HepG2 (cell line): ENCODE results near the gene STK4. TPM values are rescaled to one million over a fixed set of nuclear protein-coding genes. Genes with fewer than 3 reads are reported as not detected.
A peak's percentile ranks its signal among the peaks of the same experiment; 100 is the strongest.

Experiments
- ATAC-seq: fragments of 200-7000 bp; cut with Tn5 transposase; 3 replicates; pipeline ENCODE4 v1.9.1; 2020; ENCODE audit warnings: mild to moderate bottlenecking, moderate library complexity
- BruUV-seq: library from RNA; stranded (reverse); fragments of 400-500 nt; replicated peaks from 2 replicates; lab custom pipeline; 2021; lab: Mats Ljungman, UMichigan
- CTCF ChIA-PET: fragments of 300-600 bp; formaldehyde crosslinking; extraction: SDS; loops from one replicate; lab custom pipeline; 2021; ENCODE audit warnings: low total read pairs, inconsistent platforms, low intra/inter-chr PET ratio; lab: Yijun Ruan, JAX
- POLR2A ChIA-PET: fragments of 350-600 bp; sonication (Branson Sonifier 250); formaldehyde crosslinking; loops from one replicate; lab custom pipeline; 2020; ENCODE audit warnings: antibody characterized with exemption, inconsistent platforms; lab: Yijun Ruan, JAX
- DNase-seq: peaks from one replicate; pipeline ENCODE4 v3.0.0-alpha.2; 2015; ENCODE audit warnings: low spot score
- FAIRE-seq: peaks from 3 replicates; lab custom pipeline; 2011; peaks lifted over from hg19 to GRCh38; lab: Jason Lieb, UNC
- H2AFZ ChIP-seq: one replicate; pipeline ENCODE4 v1.6.1; 2011; ENCODE audit warnings: low read length, inconsistent platforms
- H3K27ac ChIP-seq: fragments of 300-600 bp; 3 replicates; pipeline ENCODE4 v1.8.0; 2011; ENCODE audit warnings: mixed run types, mild to moderate bottlenecking, mixed read lengths, low read length, inconsistent platforms; ENCODE audit not compliant: insufficient read depth; ENCODE audit errors: extremely low read length
- H3K27me3 ChIP-seq, 2 experiments: fragments of 200-600 bp in 1 of 2; 2 replicates in 1 of 2; 3 replicates in 1 of 2; pipeline versions ENCODE4 v1.6.0 to v1.8.0; 2011; ENCODE audit warnings: low read length in 2 of 2, mild to moderate bottlenecking in 2 of 2, moderate library complexity in 2 of 2, inconsistent platforms in 1 of 2; ENCODE audit not compliant: insufficient read depth in 2 of 2, control insufficient read depth in 1 of 2
- H3K36me3 ChIP-seq, 2 experiments: fragments of 200-600 bp in 1 of 2; replicated peaks in 1 of 2; 2 replicates in 1 of 2; 3 replicates in 1 of 2; pipeline versions ENCODE4 v1.5.1 to v1.8.0; 2011; ENCODE audit warnings: low read length in 2 of 2, inconsistent platforms in 1 of 2; ENCODE audit not compliant: insufficient read depth in 2 of 2, control insufficient read depth in 1 of 2
- H3K4me1 ChIP-seq: 2 replicates; pipeline ENCODE4 v1.5.1; 2012; ENCODE audit warnings: low read length, inconsistent platforms; ENCODE audit not compliant: insufficient read depth
- H3K4me2 ChIP-seq: 2 replicates; pipeline ENCODE4 v1.6.0; 2011; ENCODE audit warnings: low read depth, low read length, inconsistent platforms
- H3K4me3 ChIP-seq, 3 experiments: fragments of 200-600 bp in 1 of 3; sonication (generic), shearing (Covaris generic) in 1 of 3; replicated peaks in 1 of 3; 2 replicates each; pipeline ENCODE4 v1.5.1; 2011 to 2016; ENCODE audit warnings: low read length in 3 of 3, inconsistent platforms in 2 of 3, low read depth in 2 of 3, mild to moderate bottlenecking in 2 of 3, control low read depth in 1 of 3, mixed read lengths in 1 of 3; ENCODE audit not compliant: insufficient read depth in 1 of 3
- H3K79me2 ChIP-seq: one replicate; pipeline ENCODE4 v1.6.1; 2011; ENCODE audit warnings: low read length, inconsistent platforms; ENCODE audit not compliant: insufficient read depth
- H3K9ac ChIP-seq: 2 replicates; pipeline ENCODE4 v1.6.0; 2011; ENCODE audit warnings: mild to moderate bottlenecking, low read depth, low read length, inconsistent platforms; ENCODE audit not compliant: insufficient read depth
- H3K9me3 ChIP-seq: 2 replicates; pipeline ENCODE4 v1.5.1; 2012; ENCODE audit warnings: mild to moderate bottlenecking, low read length
- H4K20me1 ChIP-seq: 2 replicates; pipeline ENCODE4 v1.6.0; 2011; ENCODE audit warnings: inconsistent platforms, mild to moderate bottlenecking, low read length, moderate library complexity; ENCODE audit not compliant: insufficient read depth
- CERS6 ChIP-seq: sonication (generic); formaldehyde crosslinking; IDR thresholded peaks from 2 replicates; pipeline ENCODE4 v1.5.0; 2020; ENCODE audit warnings: missing genetic modification reagents
- MNT ChIP-seq: fragments of 450-650 bp; IDR thresholded peaks from 2 replicates; pipeline ENCODE4 v1.6.1; 2016
- NFIB ChIP-seq: sonication (generic); formaldehyde crosslinking; IDR thresholded peaks from 2 replicates; pipeline ENCODE4 v1.9.0; 2021; ENCODE audit warnings: missing genetic modification reagents, mild to moderate bottlenecking, borderline replicate concordance
- NONO ChIP-seq, 2 experiments: fragments of 450-650 bp in 1 of 2; sonication (generic) in 1 of 2; formaldehyde crosslinking in 1 of 2; IDR thresholded peaks in 1 of 2; conservative IDR thresholded peaks in 1 of 2; 2 replicates each; pipeline versions ENCODE4 v1.6.1 to v1.8.0; 2017 to 2022; ENCODE audit warnings: mild to moderate bottlenecking in 1 of 2, missing genetic modification reagents in 1 of 2, moderate library complexity in 1 of 2
- NR2F2 ChIP-seq: IDR thresholded peaks from 2 replicates; pipeline ENCODE4 v1.6.1; 2012; ENCODE audit warnings: low read depth, inconsistent platforms, borderline replicate concordance
- ZFP82 ChIP-seq: sonication (generic); formaldehyde crosslinking; IDR thresholded peaks from 2 replicates; pipeline ENCODE4 v1.5.1; 2020; ENCODE audit warnings: mild to moderate bottlenecking, missing genetic modification reagents, borderline replicate concordance
- ZFY ChIP-seq: sonication (generic); formaldehyde crosslinking; IDR thresholded peaks from 2 replicates; pipeline ENCODE4 v1.4.0; 2020; ENCODE audit warnings: missing genetic modification reagents
- ZNF280D ChIP-seq: sonication (generic); formaldehyde crosslinking; IDR thresholded peaks from 2 replicates; pipeline ENCODE4 v1.5.1; 2020; ENCODE audit warnings: mild to moderate bottlenecking, missing genetic modification reagents
- ZNF432 ChIP-seq: sonication (generic); formaldehyde crosslinking; IDR thresholded peaks from 2 replicates; pipeline ENCODE4 v1.5.0; 2020; ENCODE audit warnings: missing genetic modification reagents, mild to moderate bottlenecking, borderline replicate concordance
- ZNF549 ChIP-seq: sonication (generic); formaldehyde crosslinking; IDR thresholded peaks from 2 replicates; pipeline ENCODE4 v1.5.0; 2020; ENCODE audit warnings: missing genetic modification reagents
- ZNF883 ChIP-seq: sonication (generic); formaldehyde crosslinking; IDR thresholded peaks from 2 replicates; pipeline ENCODE4 v1.5.1; 2020; ENCODE audit warnings: mild to moderate bottlenecking, missing genetic modification reagents; ENCODE audit errors: not compliant biosample characterization
- WGBS: methylation state at CpG from one replicate; pipeline ENCODE4 v1.1.6; 2017; ENCODE audit warnings: low lambda C conversion rate; 5-methylcytosine and 5-hydroxymethylcytosine counted together
- in situ Hi-C: cut with HindIII; loops from 2 replicates; pipeline ENCODE4 v1.10.0; 2017; ENCODE audit warnings: low pct_unique_long_range_greater_than_20kb; ENCODE audit not compliant: extremely low pct_ligation_motif_present
- intact Hi-C: fragments of 100-400 bp; cut with micrococcal nuclease; formaldehyde crosslinking; loops from one replicate; pipeline ENCODE4 v1.10.0; 2022; ENCODE audit not compliant: unreplicated experiment
- polyA plus RNA-seq, 8 experiments: library from polyadenylated mRNA; depleted of rRNA in 3 of 8; stranded (reverse) in 7 of 8; unstranded in 1 of 8; fragments of >200 nt; fragmentation: Illumina TruSeq in 4 of 8; extraction: Trizol in 4 of 8; gene quantifications; 2 replicates each; pipeline versions ENCODE4 v1.2.1 to v1.2.3, GENCODE V29; 2011 to 2016; ENCODE audit warnings: low read depth in 4 of 8, missing spikeins in 1 of 8, mixed read lengths in 1 of 8; ENCODE audit not compliant: insufficient read depth in 1 of 8
- total RNA-seq, 5 experiments: library from RNA; depleted of rRNA; stranded (reverse); fragments of >200 nt; fragmentation: Illumina TruSeq; extraction: Trizol; gene quantifications; 2 replicates each; pipeline ENCODE4 v1.2.3, GENCODE V29; 2016; ENCODE audit warnings: low read depth in 1 of 5

Gene STK4
- total and polyA plus RNA-seq, 2 of the 13 experiments (the other 11 are each of a cell fraction or from before 2014, with no cell fraction given), result 25.6 to 38.3 TPM

GRCh38 chr20:45114465-45115385, 148.4 kb downstream of the STK4 start, which contains the start of gene WFDC5:
TSS of gene WFDC5 (minus strand) at chr20:45115174. CDS start at chr20:45115083, 91 bp downstream.
- Histone ChIP-seq H3K36me3 (no peaks in the 10 kb centered on the region), H3K79me2 (no peaks in the 10 kb centered on the region), H3K9me3 (no peaks in the 10 kb centered on the region), H4K20me1 (no peaks in the 10 kb centered on the region), H2AFZ (no peak within 1 kb of the TSS), H3K27me3 (peaks cover 10 to 35% of the 10 kb centered on the region in 2 experiments; a peak in 2 of 5 replicates), H3K27ac (no peak within 1 kb of the TSS), H3K4me2 (no peak within 1 kb of the TSS), H3K4me1 (peaks cover 7% of the 10 kb centered on the region), H3K4me3 (no peak within 1 kb of the TSS), H3K9ac (no peak within 1 kb of the TSS)
- TF ChIP-seq ZNF549 (CRISPR knock-in tag), result no peak
- no peak for TF ChIP-seq NR2F2
- no peak for TF ChIP-seq NFIB (CRISPR knock-in tag)
- TF ChIP-seq CERS6 (CRISPR knock-in tag), result no peak
- TF ChIP-seq ZNF883 (CRISPR knock-in tag), result no peak
- TF ChIP-seq ZNF280D, result no peak
- TF ChIP-seq ZNF432 (CRISPR knock-in tag), result no peak
- TF ChIP-seq ZFY (CRISPR knock-in tag), result no peak
- peak; percentile 82 for TF ChIP-seq MNT
- no peak for TF ChIP-seq NONO (IDR thresholded peaks at IDR 0.05)
- TF ChIP-seq NONO (CRISPR knock-in tag; conservative IDR thresholded peaks at IDR 0.05), result 0 out of 2 replicates have a peak, but pooled peaks have one; percentile 27
- TF ChIP-seq ZFP82 (CRISPR knock-in tag), result no peak
- POLR2A ChIA-PET, result no interaction called here
- CTCF ChIA-PET, result no interaction called here
- 16% methylated on average over 16 of the region's 16 CpGs for WGBS
- FAIRE-seq (no peak), DNase-seq (no peak), ATAC-seq (no peak; the same call in 2 of the 3 replicates)
- intact Hi-C loops (loop anchor here (5.0 kb wide), 1 partner anchor 102 kb away; no protein-coding TSS in a partner anchor), in situ Hi-C loops (no loop called here)
- no TSS peak for BruUV-seq
